Gastrocnemius medialis (tissue), 4 donors: ENCODE results near the gene HOOK1.

ENCODE experiments used
- CTCF ChIP-seq, 5 experiments: fragments of 450-650 bp in 3 of 5; fragments of 200-600 bp in 2 of 5; sonication (generic) in 2 of 5; IDR thresholded peaks in 4 of 5; conservative IDR thresholded peaks in 1 of 5; 1 replicate in 4 of 5; 2 replicates in 1 of 5; pipeline ENCODE4 v1.5.1; 2016 to 2019; ENCODE audit warnings: antibody characterized with exemption in 5 of 5, mild to moderate bottlenecking in 3 of 5, moderate library complexity in 3 of 5
- POLR2A ChIP-seq, 2 donors: fragments of 450-650 bp; IDR thresholded peaks; one replicate each; pipeline ENCODE4 v1.6.1; 2017; ENCODE audit warnings: antibody characterized with exemption in 2 of 2, mild to moderate bottlenecking in 2 of 2, moderate library complexity in 2 of 2

GRCh38 chr1:59857679-59858354, 43.1 kb downstream of the HOOK1 start:
- TF ChIP-seq CTCF (IDR thresholded peaks at IDR 0.05 in 4 of 5, conservative IDR thresholded peaks at IDR 0.05 in 1 of 5) (no peak), POLR2A (IDR thresholded peaks at IDR 0.05) (no peak)
